ENCODE results near the gene WBP4. TPM values are rescaled to one million over a fixed set of nuclear protein-coding genes. Genes with fewer than 3 reads are reported as not detected.

The WBP4 gene
- total RNA-seq, 1 experiment from 2014 or later = 7.2 TPM

DNA sequence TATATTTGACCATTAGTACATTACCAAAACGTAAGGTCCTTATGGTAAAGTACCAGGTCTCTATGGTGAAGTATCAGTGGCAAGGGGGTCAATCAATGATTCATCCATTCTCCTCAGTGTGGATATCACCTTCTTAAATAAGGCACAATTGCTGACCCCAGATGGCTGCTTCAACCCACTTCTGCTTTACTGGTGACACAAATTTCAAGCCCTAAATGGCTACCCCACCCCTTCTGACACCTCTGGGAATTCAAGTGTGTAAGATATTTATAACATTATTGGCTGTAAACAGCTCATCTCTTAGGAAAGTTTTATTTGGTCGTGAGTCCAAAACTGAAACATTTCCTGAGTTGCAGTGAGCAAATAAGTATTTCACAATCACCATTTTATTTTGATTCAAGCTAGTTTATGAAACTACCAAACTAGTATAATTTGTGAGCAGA is 7.9 kb upstream of the WBP4 start:
- H2AK5ac ChIP-seq (ENCODE audit: insufficient read length, low read length) = no peak overlapping the region
- H2BK120ac ChIP-seq (ENCODE audit: low read depth, low read length, poor library complexity, severe bottlenecking) = no peak overlapping the region
- H3T11ph ChIP-seq (ENCODE audit: low read length) = no peak overlapping the region
- H4K20me1 ChIP-seq (ENCODE audit: control insufficient read depth, insufficient read depth, insufficient read length) = no peaks in the 10 kb centered on the region
- H3K56ac ChIP-seq (ENCODE audit: insufficient read length, low read depth, low read length) = no peak overlapping the region
- no peak overlapping the region for H2BK12ac ChIP-seq (ENCODE audit: insufficient read length, low read depth, low read length)
- H3K4ac ChIP-seq (ENCODE audit: low read depth, low read length) = no peak overlapping the region
- H4K91ac ChIP-seq (ENCODE audit: insufficient read length, low read depth, low read length) = no peak overlapping the region
- no peaks in the 10 kb centered on the region for H3K4me1 ChIP-seq (ENCODE audit: insufficient read depth, low read length)
- no peak overlapping the region for H2BK15ac ChIP-seq (ENCODE audit: low read depth, low read length)
- TF ChIP-seq, protein P1, sequence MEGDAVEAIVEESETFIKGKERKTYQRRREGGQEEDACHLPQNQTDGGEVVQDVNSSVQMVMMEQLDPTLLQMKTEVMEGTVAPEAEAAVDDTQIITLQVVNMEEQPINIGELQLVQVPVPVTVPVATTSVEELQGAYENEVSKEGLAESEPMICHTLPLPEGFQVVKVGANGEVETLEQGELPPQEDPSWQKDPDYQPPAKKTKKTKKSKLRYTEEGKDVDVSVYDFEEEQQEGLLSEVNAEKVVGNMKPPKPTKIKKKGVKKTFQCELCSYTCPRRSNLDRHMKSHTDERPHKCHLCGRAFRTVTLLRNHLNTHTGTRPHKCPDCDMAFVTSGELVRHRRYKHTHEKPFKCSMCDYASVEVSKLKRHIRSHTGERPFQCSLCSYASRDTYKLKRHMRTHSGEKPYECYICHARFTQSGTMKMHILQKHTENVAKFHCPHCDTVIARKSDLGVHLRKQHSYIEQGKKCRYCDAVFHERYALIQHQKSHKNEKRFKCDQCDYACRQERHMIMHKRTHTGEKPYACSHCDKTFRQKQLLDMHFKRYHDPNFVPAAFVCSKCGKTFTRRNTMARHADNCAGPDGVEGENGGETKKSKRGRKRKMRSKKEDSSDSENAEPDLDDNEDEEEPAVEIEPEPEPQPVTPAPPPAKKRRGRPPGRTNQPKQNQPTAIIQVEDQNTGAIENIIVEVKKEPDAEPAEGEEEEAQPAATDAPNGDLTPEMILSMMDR (conservative IDR thresholded peaks at IDR 0.05) = no peak
- no peak overlapping the region for H3K14ac ChIP-seq (ENCODE audit: insufficient read depth, low read length)
- no peaks in the 10 kb centered on the region for H3K27me3 Mint-ChIP-seq (ENCODE audit: low read depth)
- peaks cover 12 to 18% (median 12%) of the 10 kb centered on the region in 3 experiments for H3K36me3 Mint-ChIP-seq (ENCODE audit: insufficient read depth in 1 of 3, low read depth in 3 of 3)
- H3K79me2 ChIP-seq (ENCODE audit: insufficient read depth, low read length) = no peaks in the 10 kb centered on the region
- no peak overlapping the region for H4K8ac ChIP-seq (replicated peaks; ENCODE audit: insufficient read length, low read depth, low read length)
- H2AFZ ChIP-seq (ENCODE audit: low read length) = no peak overlapping the region
- H3K27ac Mint-ChIP-seq = no peak overlapping the region
- no CpG with 5 or more reads among the region's 2 CpGs for WGBS (ENCODE audit: extremely low coverage, insufficient read length, low lambda C conversion rate)
- no peak overlapping the region for H4K5ac ChIP-seq (ENCODE audit: insufficient read length, low read depth, low read length)
- peaks cover 10% of the 10 kb centered on the region in 2 experiments for H3K4me1 Mint-ChIP-seq
- H3K4me3 Mint-ChIP-seq = no peak overlapping the region
- H2BK5ac ChIP-seq (ENCODE audit: insufficient read length, low read length) = no peak overlapping the region
- H3K23me2 ChIP-seq (ENCODE audit: insufficient read length, low read depth, low read length, poor library complexity, severe bottlenecking) = no peaks in the 10 kb centered on the region
- DNase-seq = no peak
- peaks cover 10% of the 10 kb centered on the region for H3K9me3 ChIP-seq (ENCODE audit: control insufficient read depth, low read depth, low read length)
- H2BK20ac ChIP-seq (ENCODE audit: low read depth, low read length, poor library complexity, severe bottlenecking) = no peak overlapping the region
- no peaks in the 10 kb centered on the region for H3K27me3 ChIP-seq (ENCODE audit: insufficient read depth, low read length)
- no peak overlapping the region for H3K18ac ChIP-seq (ENCODE audit: insufficient read length, low read depth, low read length)
- H3K23ac ChIP-seq (ENCODE audit: insufficient read length, low read depth, low read length) = no peak overlapping the region
- H3K79me1 ChIP-seq (ENCODE audit: insufficient read depth, low read depth, low read length, poor library complexity, severe bottlenecking) = peaks cover 4% of the 10 kb centered on the region
- H3K9ac ChIP-seq (ENCODE audit: extremely low read depth, insufficient read length, low read length) = no peak overlapping the region
- no peak overlapping the region for H3K27ac ChIP-seq (ENCODE audit: insufficient read length, low read depth, low read length)
- peaks cover 12% of the 10 kb centered on the region in 2 experiments for H3K9me3 Mint-ChIP-seq
- no peak overlapping the region for H3K4me2 ChIP-seq (ENCODE audit: insufficient read depth, insufficient read length, low read length)
